CD4-positive, alpha-beta T cell (primary cell): ENCODE data around the gene BCLAF1. TPM values are rescaled to one million over a fixed set of nuclear protein-coding genes. Genes with fewer than 3 reads are reported as not detected.

Source experiments
- ATAC-seq: fragments of 200-7000 bp; cut with Tn5 transposase; one replicate; pipeline ENCODE4 v1.10.0; 2022; ENCODE audit warnings: mild to moderate bottlenecking; ENCODE audit not compliant: poor library complexity
- CTCF ChIA-PET: fragments of 350-600 bp; sonication (Branson Sonifier 250); formaldehyde crosslinking; loops from one replicate; lab custom pipeline; 2021; ENCODE audit warnings: antibody characterized with exemption, inconsistent platforms; lab: Charles Lee
- POLR2A ChIA-PET: fragments of 350-600 bp; sonication (Branson Sonifier 250); formaldehyde crosslinking; loops from one replicate; lab custom pipeline; 2021; ENCODE audit warnings: antibody characterized with exemption, inconsistent platforms; lab: Charles Lee
- DNase-seq, 14 experiments: peaks; one replicate each; pipeline ENCODE4 v3.0.0-alpha.2; 2013 to 2020; ENCODE audit warnings: mixed read lengths in 2 of 14
- H3K27ac ChIP-seq, 2 donors: one replicate each; pipeline versions ENCODE4 v1.5.1 to v1.7.0; 2013; ENCODE audit warnings: low read length in 2 of 2, low read depth in 1 of 2, mild to moderate bottlenecking in 1 of 2
- H3K27me3 ChIP-seq, 2 experiments: 1 replicate in 1 of 2; 2 replicates in 1 of 2; pipeline versions ENCODE4 v1.6.1 to v1.7.0; 2013; ENCODE audit warnings: low read length in 2 of 2, control low read depth in 1 of 2, mild to moderate bottlenecking in 1 of 2, moderate library complexity in 1 of 2; ENCODE audit not compliant: insufficient read depth in 2 of 2, control insufficient read depth in 1 of 2
- H3K36me3 ChIP-seq: one replicate; pipeline ENCODE4 v1.6.1; 2013; ENCODE audit warnings: low read length, control low read depth; ENCODE audit not compliant: insufficient read depth
- H3K4me1 ChIP-seq: one replicate; pipeline ENCODE4 v1.6.1; 2013; ENCODE audit warnings: low read length, control low read depth; ENCODE audit not compliant: insufficient read depth
- H3K4me3 ChIP-seq: one replicate; pipeline ENCODE4 v1.5.1; 2013; ENCODE audit warnings: mild to moderate bottlenecking, low read length, moderate library complexity
- H3K9me3 ChIP-seq, 2 experiments: 1 replicate in 1 of 2; 2 replicates in 1 of 2; pipeline versions ENCODE4 v1.6.1 to v1.7.0; 2013; ENCODE audit warnings: low read length in 2 of 2, mild to moderate bottlenecking in 2 of 2, control low read depth in 1 of 2, moderate library complexity in 1 of 2; ENCODE audit not compliant: control insufficient read depth in 1 of 2, insufficient read depth in 1 of 2
- H3K27ac Mint-ChIP-seq: one replicate; pipeline ENCODE4 v1.8.0; 2020; ENCODE audit warnings: mixed read lengths
- H3K27me3 Mint-ChIP-seq: one replicate; pipeline ENCODE4 v1.8.0; 2021; ENCODE audit warnings: mixed read lengths
- H3K36me3 Mint-ChIP-seq: one replicate; pipeline ENCODE4 v1.8.0; 2021; ENCODE audit warnings: low read depth, mixed read lengths
- H3K4me1 Mint-ChIP-seq: one replicate; pipeline ENCODE4 v1.8.0; 2021; ENCODE audit warnings: low read depth, mixed read lengths
- H3K4me3 Mint-ChIP-seq: one replicate; pipeline ENCODE4 v1.8.0; 2020; ENCODE audit warnings: mild to moderate bottlenecking, mixed read lengths
- H3K9me3 Mint-ChIP-seq: one replicate; pipeline ENCODE4 v1.8.0; 2020; ENCODE audit warnings: mixed read lengths
- CTCF ChIP-seq: fragments of 200-600 bp; IDR thresholded peaks from one replicate; pipeline ENCODE4 v1.8.0; 2022; ENCODE audit warnings: antibody characterized with exemption, mild to moderate bottlenecking
- intact Hi-C, 2 experiments: fragments of 100-400 bp; cut with DNase I in 1 of 2; cut with micrococcal nuclease in 1 of 2; formaldehyde crosslinking; loops; one replicate each; pipeline versions ENCODE4 v1.15.1 to v1.9.0; 2023 to 2025; cut with DNase I, micrococcal nuclease
- total RNA-seq, 174 experiments: library from RNA in 2 of 174; stranded (reverse) in 2 of 174; gene quantifications; one replicate each; pipeline ENCODE4 v1.2.3 and lab custom pipeline; 2021 to 2026

Gene BCLAF1
- total RNA-seq, 2 experiments from 2014 or later, result 484 to 501 TPM

- no peak overlapping the region for H3K4me3 Mint-ChIP-seq
- H3K36me3 Mint-ChIP-seq, result no peaks in the 10 kb centered on the region
- H3K27me3 ChIP-seq, result no peaks in the 10 kb centered on the region
- CTCF ChIA-PET, result no interaction called here
- no peaks in the 10 kb centered on the region for H3K27me3 Mint-ChIP-seq
- no peaks in the 10 kb centered on the region for H3K36me3 ChIP-seq
- no peak for TF ChIP-seq CTCF
- POLR2A ChIA-PET, result no interaction called here
- H3K9me3 ChIP-seq, result no peaks in the 10 kb centered on the region
- DNase-seq, result no peak
- ATAC-seq, result no peak
- H3K4me3 ChIP-seq, result no peak overlapping the region
- H3K27ac ChIP-seq, result no peak overlapping the region
- intact Hi-C loops, result no loop called here
- no peaks in the 10 kb centered on the region for H3K9me3 Mint-ChIP-seq
- no peaks in the 10 kb centered on the region for H3K4me1 Mint-ChIP-seq
- no peaks in the 10 kb centered on the region for H3K4me1 ChIP-seq
- no peak overlapping the region for H3K27ac Mint-ChIP-seq
These were observed 75.8 kb downstream of the BCLAF1 start for GRCh38 chr6:136213853-136214252.

GRCh38 chr6:136213012-136213539 lies 76.6 kb downstream of the BCLAF1 start:
- Histone ChIP-seq H3K27ac (no peak overlapping the region), H3K36me3 (no peaks in the 10 kb centered on the region), H3K4me3 (no peak overlapping the region), H3K9me3 (no peaks in the 10 kb centered on the region), H3K4me1 (no peaks in the 10 kb centered on the region), H3K27me3 (no peaks in the 10 kb centered on the region)
- no peak overlapping the region for H3K4me3 Mint-ChIP-seq
- no peaks in the 10 kb centered on the region for H3K4me1 Mint-ChIP-seq
- DNase-seq (no peak), ATAC-seq (no peak)
- POLR2A ChIA-PET, result no interaction called here
- H3K27ac Mint-ChIP-seq, result no peak overlapping the region
- CTCF ChIA-PET, result no interaction called here
- no peaks in the 10 kb centered on the region for H3K27me3 Mint-ChIP-seq
- no peaks in the 10 kb centered on the region for H3K36me3 Mint-ChIP-seq
- intact Hi-C loops, result no loop called here
- no peak for TF ChIP-seq CTCF
- no peaks in the 10 kb centered on the region for H3K9me3 Mint-ChIP-seq

- no peaks in the 10 kb centered on the region for H3K36me3 ChIP-seq
- Mint-ChIP-seq H3K36me3 (no peaks in the 10 kb centered on the region), H3K27me3 (no peaks in the 10 kb centered on the region), H3K9me3 (no peaks in the 10 kb centered on the region), H3K27ac (no peak overlapping the region), H3K4me3 (no peak overlapping the region), H3K4me1 (no peaks in the 10 kb centered on the region)
- H3K9me3 ChIP-seq, result no peaks in the 10 kb centered on the region
- intact Hi-C loops, result no loop called here
- H3K27ac ChIP-seq, result no peak overlapping the region
- TF ChIP-seq CTCF, result no peak
- CTCF ChIA-PET, result no interaction called here
- H3K27me3 ChIP-seq, result no peaks in the 10 kb centered on the region
- H3K4me3 ChIP-seq, result no peak overlapping the region
- DNase-seq (no peak), ATAC-seq (no peak)
- POLR2A ChIA-PET, result no interaction called here
- no peaks in the 10 kb centered on the region for H3K4me1 ChIP-seq
These were observed 77.0 kb downstream of the BCLAF1 start for GRCh38 chr6:136212608-136213007.
